Measurements from ENCODE around the gene CBY2. TPM values are rescaled to one million over a fixed set of nuclear protein-coding genes. Genes with fewer than 3 reads are reported as not detected.

Gene CBY2
- polyA plus RNA-seq, 1 donor from 2014 or later, result not detected

DNA sequence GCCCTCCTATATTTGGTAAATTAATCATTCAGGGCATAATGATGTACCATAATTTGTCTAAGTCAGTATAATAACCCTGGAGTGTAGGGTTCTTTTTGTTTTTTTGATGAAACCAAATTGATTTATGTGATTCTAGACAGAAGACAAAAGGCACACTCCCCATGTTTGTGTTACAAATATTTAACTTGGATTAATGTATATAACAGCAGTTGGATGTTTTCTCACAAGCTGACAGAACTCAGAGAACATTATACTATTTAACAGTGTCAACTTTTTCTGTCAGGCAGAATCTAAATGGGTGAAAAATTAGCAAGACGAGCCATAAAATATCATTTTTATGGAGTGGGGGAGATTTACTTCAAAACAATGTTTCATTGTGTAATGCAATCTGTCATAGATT is 15.2 kb downstream of the CBY2 start:
- Histone ChIP-seq H3K27me3 (ENCODE audit: insufficient read depth, low read depth, low read length) (no peaks in the 10 kb centered on the region), H3K9me3 (ENCODE audit: low read length) (no peaks in the 10 kb centered on the region), H3K36me3 (ENCODE audit: insufficient read depth, low read length) (no peaks in the 10 kb centered on the region), H2AFZ (ENCODE audit: low read depth, low read length) (no peak overlapping the region), H3K4me2 (ENCODE audit: low read length) (no peak overlapping the region), H3F3A (ENCODE audit: insufficient read depth, low read length, poor library complexity, severe bottlenecking) (no peaks in the 10 kb centered on the region), H3K9me2 (ENCODE audit: insufficient read depth, low read length) (no peaks in the 10 kb centered on the region), H3K4me3 (ENCODE audit: low read length) (no peak overlapping the region), H3K9ac (ENCODE audit: low read length) (no peak overlapping the region), H3K79me2 (replicated peaks; ENCODE audit: insufficient read depth, low read length) (no peaks in the 10 kb centered on the region), H3K27ac (ENCODE audit: low read length) (no peak overlapping the region), H4K20me1 (ENCODE audit: insufficient read depth) (no peaks in the 10 kb centered on the region)
- no peak for TF ChIP-seq CTCF (IDR thresholded peaks at IDR 0.05; ENCODE audit: poor library complexity, severe bottlenecking)
- no peak for TF ChIP-seq POLR2AphosphoS5 (IDR thresholded peaks at IDR 0.05)
- no peak for TF ChIP-seq SMC3 (conservative IDR thresholded peaks at IDR 0.05; ENCODE audit: poor library complexity)
- no peak for TF ChIP-seq EP300 (conservative IDR thresholded peaks at IDR 0.05; ENCODE audit: poor library complexity, severe bottlenecking)
- TF ChIP-seq MXI1 (conservative IDR thresholded peaks at IDR 0.05; ENCODE audit: poor library complexity, severe bottlenecking), result no peak
- TF ChIP-seq RAD21 (conservative IDR thresholded peaks at IDR 0.05), result no peak
- no peak for TF ChIP-seq TAF1 (IDR thresholded peaks at IDR 0.05; ENCODE audit: low read depth)
- no peak for TF ChIP-seq EZH2 (IDR thresholded peaks at IDR 0.05; ENCODE audit: borderline replicate concordance, insufficient read depth, low read length, poor library complexity, severe bottlenecking)
- TF ChIP-seq REST (IDR thresholded peaks at IDR 0.05; ENCODE audit: borderline replicate concordance), result no peak

DNA sequence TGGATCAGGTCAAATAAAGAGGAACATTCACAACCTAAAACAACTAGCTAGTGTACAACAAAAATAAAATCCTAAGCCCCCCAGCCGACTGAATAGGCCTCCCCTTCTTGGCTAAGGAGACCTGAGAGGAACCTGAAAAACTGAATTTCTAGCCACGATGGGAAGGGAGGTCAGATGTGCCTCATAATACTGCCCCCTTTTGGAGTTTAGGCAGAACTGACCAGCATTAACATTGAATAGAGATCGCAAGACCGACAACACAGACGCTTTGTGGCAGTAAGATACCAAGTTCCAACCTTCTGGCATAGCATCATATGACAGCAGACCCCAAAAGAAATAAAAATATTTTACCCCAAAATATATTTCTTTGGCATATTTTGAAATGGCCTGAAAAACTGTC is 15.9 kb downstream of the CBY2 start:
- no peak overlapping the region for H3K4me3 ChIP-seq (ENCODE audit: low read length)
- no peaks in the 10 kb centered on the region for H3K36me3 ChIP-seq (ENCODE audit: insufficient read depth, low read length)
- no peaks in the 10 kb centered on the region for H3K9me2 ChIP-seq (ENCODE audit: insufficient read depth, low read length)
- no peaks in the 10 kb centered on the region for H4K20me1 ChIP-seq (ENCODE audit: insufficient read depth)
- H3K79me2 ChIP-seq (replicated peaks; ENCODE audit: insufficient read depth, low read length), result no peaks in the 10 kb centered on the region
- H3F3A ChIP-seq (ENCODE audit: insufficient read depth, low read length, poor library complexity, severe bottlenecking), result no peaks in the 10 kb centered on the region
- no peak overlapping the region for H2AFZ ChIP-seq (ENCODE audit: low read depth, low read length)
- no peaks in the 10 kb centered on the region for H3K9me3 ChIP-seq (ENCODE audit: low read length)
- TF ChIP-seq RAD21 (conservative IDR thresholded peaks at IDR 0.05) (no peak), CTCF (IDR thresholded peaks at IDR 0.05; ENCODE audit: poor library complexity, severe bottlenecking) (peak; percentile 35)
- H3K9ac ChIP-seq (ENCODE audit: low read length), result no peak overlapping the region
- no peaks in the 10 kb centered on the region for H3K27me3 ChIP-seq (ENCODE audit: insufficient read depth, low read depth, low read length)
- no peak overlapping the region for H3K4me2 ChIP-seq (ENCODE audit: low read length)
- H3K27ac ChIP-seq (ENCODE audit: low read length), result no peak overlapping the region

Measured in neural cell (in vitro differentiated cells).